Measurements from ENCODE around the gene MRM1.

Gene MRM1

GRCh38 chr17:36610474-36610873 lies 9.1 kb downstream of the MRM1 start:
- in situ Hi-C loops (cut with HindIII; ENCODE audit: low pct_ligation_motif_present, low sequenced_read_pairs): no loop called here
- peaks cover 3% of the 10 kb centered on the region for H3K36me3 ChIP-seq (replicated peaks)

DNA sequence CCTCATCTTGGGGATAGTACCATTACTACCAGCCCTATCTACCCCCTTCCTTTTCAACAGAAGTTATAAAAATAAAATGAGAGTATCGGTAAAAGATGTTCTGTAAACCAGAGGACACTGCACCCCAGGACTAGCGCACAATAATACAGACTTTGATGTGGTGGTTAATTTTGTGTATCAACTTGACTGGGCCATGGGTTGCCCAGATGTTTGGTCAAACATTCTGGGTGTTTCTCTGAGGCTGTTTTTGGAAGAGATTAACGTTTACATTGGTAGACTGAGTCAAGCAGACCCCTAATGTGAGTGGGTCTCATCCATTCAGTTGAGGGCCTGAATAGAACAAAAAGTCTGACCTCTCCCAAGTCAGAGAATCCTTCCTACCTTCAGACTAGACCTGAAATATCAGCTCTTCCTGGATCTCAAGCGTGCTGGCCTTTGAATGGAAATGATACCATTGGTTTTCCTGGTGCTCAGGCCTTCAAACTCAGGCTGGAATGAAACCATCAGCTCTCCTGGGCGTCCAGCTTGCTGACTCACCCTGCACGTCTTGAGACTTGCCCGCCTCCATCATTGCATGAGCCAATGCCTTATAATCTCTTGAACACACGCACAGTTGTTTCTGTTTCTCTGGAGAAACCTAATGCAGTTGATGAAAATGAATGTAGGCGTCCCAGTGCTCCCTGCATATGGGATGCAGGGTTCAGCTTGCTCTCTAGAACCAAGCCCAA lies 10.1 kb downstream of the MRM1 start:
- Histone ChIP-seq H3K27me3 (replicated peaks) (no peaks in the 10 kb centered on the region), H3K4me3 (ENCODE audit: low read depth, low read length) (no peak overlapping the region), H3K36me3 (replicated peaks) (peaks cover 3% of the 10 kb centered on the region), H3K27ac (no peak overlapping the region)
- in situ Hi-C loops (cut with HindIII; ENCODE audit: low pct_ligation_motif_present, low sequenced_read_pairs): no loop called here
- DNase-seq: peak; percentile 82
- TF ChIP-seq CTCF (IDR thresholded peaks at IDR 0.05; ENCODE audit: low read depth, low read length, missing control alignments): no peak

More at GRCh38 chr17:36610474-36610873, 9.1 kb downstream of the MRM1 start:
- H3K27ac ChIP-seq: no peak overlapping the region
- DNase-seq: no peak
- H3K4me3 ChIP-seq (ENCODE audit: low read depth, low read length): no peak overlapping the region
- TF ChIP-seq CTCF (IDR thresholded peaks at IDR 0.05; ENCODE audit: low read depth, low read length, missing control alignments): no peak
- no peaks in the 10 kb centered on the region for H3K27me3 ChIP-seq (replicated peaks)

DNA sequence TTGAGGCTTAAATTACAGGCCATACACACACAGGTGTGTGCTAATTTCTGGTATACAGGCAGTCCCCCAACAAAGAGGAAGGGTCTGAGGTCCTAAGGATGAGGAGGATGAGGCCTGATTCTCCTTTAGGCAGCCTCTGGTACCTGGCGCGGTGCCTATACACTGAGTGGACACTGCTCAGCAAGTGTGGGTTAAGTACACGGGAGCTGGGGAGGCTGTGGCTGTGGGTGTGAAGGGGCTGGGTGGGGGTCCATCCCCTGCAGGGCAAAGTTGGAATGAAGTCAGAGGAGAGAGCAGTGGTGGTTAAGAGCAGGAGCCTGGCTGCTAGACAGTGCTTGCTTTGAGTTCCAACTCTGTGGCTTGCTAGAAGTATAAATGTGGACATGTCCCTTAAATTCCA lies 10.9 kb downstream of the MRM1 start:
- H3K27me3 ChIP-seq (replicated peaks): no peaks in the 10 kb centered on the region
- no peak overlapping the region for H3K27ac ChIP-seq
- H3K36me3 ChIP-seq (replicated peaks): peaks cover 3% of the 10 kb centered on the region
- no peak for DNase-seq
- no peak overlapping the region for H3K4me3 ChIP-seq (ENCODE audit: low read depth, low read length)
- in situ Hi-C loops (cut with HindIII; ENCODE audit: low pct_ligation_motif_present, low sequenced_read_pairs): no loop called here
- no peak for TF ChIP-seq CTCF (IDR thresholded peaks at IDR 0.05; ENCODE audit: low read depth, low read length, missing control alignments)

DNA sequence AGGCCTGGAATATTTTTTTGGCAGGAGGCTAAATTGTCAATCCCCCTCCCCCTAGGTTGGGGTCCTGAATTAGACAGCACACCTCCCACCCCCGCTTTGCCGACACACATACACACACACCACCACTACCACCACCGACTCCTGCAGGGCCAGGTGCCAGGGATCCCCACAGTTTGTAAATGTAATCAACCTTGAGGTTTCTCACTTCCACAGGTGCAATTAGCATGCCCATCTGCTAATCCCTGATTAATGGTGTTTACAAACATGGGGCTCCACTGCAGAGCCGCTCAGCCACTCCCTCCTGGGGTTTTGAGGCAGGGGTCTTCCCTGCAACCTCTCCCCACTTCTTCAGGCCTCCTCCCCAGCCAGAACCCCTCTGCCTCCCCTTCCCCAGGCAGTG lies 11.8 kb downstream of the MRM1 start:
- no peak for DNase-seq
- TF ChIP-seq CTCF (IDR thresholded peaks at IDR 0.05; ENCODE audit: low read depth, low read length, missing control alignments): no peak
- Histone ChIP-seq H3K27ac (no peak overlapping the region), H3K36me3 (replicated peaks) (no peaks in the 10 kb centered on the region), H3K4me3 (ENCODE audit: low read depth, low read length) (no peak overlapping the region), H3K27me3 (replicated peaks) (no peaks in the 10 kb centered on the region)
- in situ Hi-C loops (cut with HindIII; ENCODE audit: low pct_ligation_motif_present, low sequenced_read_pairs): no loop called here

DNA sequence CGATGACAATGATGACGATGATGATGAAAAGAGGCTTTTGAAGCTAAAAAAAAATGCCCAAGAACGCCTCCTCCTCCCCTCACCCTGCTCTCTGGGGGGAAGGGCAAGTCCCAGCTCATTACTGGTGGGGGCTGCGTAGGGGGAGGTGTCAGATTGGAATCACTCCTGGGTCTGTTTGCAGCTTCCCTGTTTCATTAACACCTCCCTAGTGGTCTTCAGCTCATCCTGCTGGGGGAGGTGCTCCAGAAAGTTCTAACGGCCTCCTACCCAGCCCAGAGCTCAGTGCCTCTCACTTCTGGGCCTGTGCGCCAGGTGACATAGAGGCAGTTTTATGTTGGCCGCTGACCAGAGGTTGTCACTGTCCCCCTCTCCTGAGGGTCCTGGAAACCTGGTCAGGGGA lies 12.7 kb downstream of the MRM1 start:
- H3K36me3 ChIP-seq (replicated peaks): no peaks in the 10 kb centered on the region
- in situ Hi-C loops (cut with HindIII; ENCODE audit: low pct_ligation_motif_present, low sequenced_read_pairs): no loop called here

More for the DNA sequence above, 12.7 kb downstream of the MRM1 start:
- Histone ChIP-seq H3K27me3 (replicated peaks) (no peaks in the 10 kb centered on the region), H3K4me3 (ENCODE audit: low read depth, low read length) (no peak overlapping the region), H3K27ac (no peak overlapping the region)
- DNase-seq: no peak
- no peak for TF ChIP-seq CTCF (IDR thresholded peaks at IDR 0.05; ENCODE audit: low read depth, low read length, missing control alignments)

Data from brain microvascular endothelial cell (primary cell).